Measurements from ENCODE around the gene ACTR3.

DNA sequence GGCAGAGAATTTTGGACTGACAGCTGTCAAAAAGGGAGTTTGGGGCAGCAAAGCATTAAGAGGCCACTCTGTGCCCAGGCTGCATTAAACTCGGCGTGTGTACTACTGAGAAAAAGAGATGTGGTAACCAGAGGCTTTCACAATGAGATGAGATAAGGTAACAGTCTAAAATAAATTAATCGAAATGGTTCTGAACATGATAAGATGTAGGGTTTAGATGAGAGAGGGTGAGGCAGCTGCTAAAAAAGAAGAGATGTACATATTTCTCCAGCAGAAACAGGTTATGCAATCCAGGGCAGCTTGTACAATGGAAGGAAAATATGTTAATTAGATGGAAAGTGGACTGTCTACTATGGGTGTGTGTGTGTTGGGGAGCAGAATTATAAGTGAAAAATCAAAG, 39.2 kb upstream of the ACTR3 start:
- TF ChIP-seq, protein P1, sequence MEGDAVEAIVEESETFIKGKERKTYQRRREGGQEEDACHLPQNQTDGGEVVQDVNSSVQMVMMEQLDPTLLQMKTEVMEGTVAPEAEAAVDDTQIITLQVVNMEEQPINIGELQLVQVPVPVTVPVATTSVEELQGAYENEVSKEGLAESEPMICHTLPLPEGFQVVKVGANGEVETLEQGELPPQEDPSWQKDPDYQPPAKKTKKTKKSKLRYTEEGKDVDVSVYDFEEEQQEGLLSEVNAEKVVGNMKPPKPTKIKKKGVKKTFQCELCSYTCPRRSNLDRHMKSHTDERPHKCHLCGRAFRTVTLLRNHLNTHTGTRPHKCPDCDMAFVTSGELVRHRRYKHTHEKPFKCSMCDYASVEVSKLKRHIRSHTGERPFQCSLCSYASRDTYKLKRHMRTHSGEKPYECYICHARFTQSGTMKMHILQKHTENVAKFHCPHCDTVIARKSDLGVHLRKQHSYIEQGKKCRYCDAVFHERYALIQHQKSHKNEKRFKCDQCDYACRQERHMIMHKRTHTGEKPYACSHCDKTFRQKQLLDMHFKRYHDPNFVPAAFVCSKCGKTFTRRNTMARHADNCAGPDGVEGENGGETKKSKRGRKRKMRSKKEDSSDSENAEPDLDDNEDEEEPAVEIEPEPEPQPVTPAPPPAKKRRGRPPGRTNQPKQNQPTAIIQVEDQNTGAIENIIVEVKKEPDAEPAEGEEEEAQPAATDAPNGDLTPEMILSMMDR (conservative IDR thresholded peaks at IDR 0.05; ENCODE audit: low read length): no peak
- TF ChIP-seq EZH2phosphoT487 (IDR thresholded peaks at IDR 0.05; ENCODE audit: borderline replicate concordance): no peak

Measured in Loucy (cell line).